PC-3 (cell line): ENCODE measurements around the gene SSUH2. TPM values are rescaled to one million over a fixed set of nuclear protein-coding genes. Genes with fewer than 3 reads are reported as not detected.

Source experiments
- ATAC-seq: fragments of 200-7000 bp; cut with Tn5 transposase; 2 replicates; pipeline ENCODE4 v1.9.1; 2020; ENCODE audit warnings: mild to moderate bottlenecking, moderate library complexity
- BruUV-seq: library from RNA; stranded (reverse); fragments of 400-500 nt; replicated peaks from 2 replicates; lab custom pipeline; 2021; lab: Mats Ljungman, UMichigan
- CTCF ChIA-PET: fragments of 300-600 bp; sonication (Branson Sonifier 250); formaldehyde crosslinking; loops from one replicate; lab custom pipeline; 2022; ENCODE audit warnings: antibody characterized with exemption; lab: Charles Lee
- POLR2A ChIA-PET: fragments of 300-600 bp; sonication (Branson Sonifier 250); formaldehyde crosslinking; loops from one replicate; lab custom pipeline; 2022; ENCODE audit warnings: antibody characterized with exemption; ENCODE audit not compliant: unreplicated experiment; lab: Charles Lee
- DNase-seq: peaks from one replicate; pipeline ENCODE4 v3.0.0-alpha.2; 2015
- H2AFZ ChIP-seq: fragments of 300-600 bp; sonication (generic); 2 replicates; pipeline ENCODE4 v1.6.0; 2016; ENCODE audit warnings: antibody characterized with exemption, low read length
- H3F3A ChIP-seq: fragments of 300-600 bp; sonication (generic); one replicate; pipeline ENCODE4 v1.6.0; 2017; ENCODE audit warnings: antibody characterized with exemption, low read length, control low read depth, mild to moderate bottlenecking; ENCODE audit not compliant: unreplicated experiment
- H3K27ac ChIP-seq: fragments of 300-600 bp; sonication (generic); 2 replicates; pipeline ENCODE4 v1.5.1; 2016; ENCODE audit warnings: mild to moderate bottlenecking, low read length
- H3K27me3 ChIP-seq: fragments of 300-600 bp; sonication (generic); 2 replicates; pipeline ENCODE4 v1.6.1; 2016; ENCODE audit warnings: low read length, mixed read lengths
- H3K36me3 ChIP-seq: fragments of 300-600 bp; sonication (generic); 2 replicates; pipeline ENCODE4 v1.6.1; 2016; ENCODE audit warnings: low read depth, mixed run types, low read length, mixed read lengths
- H3K4me1 ChIP-seq: fragments of 300-600 bp; sonication (generic); 2 replicates; pipeline ENCODE4 v1.5.1; 2016; ENCODE audit warnings: low read length; ENCODE audit not compliant: insufficient read depth
- H3K4me2 ChIP-seq: fragments of 300-600 bp; sonication (generic); 2 replicates; pipeline ENCODE4 v1.6.0; 2016; ENCODE audit warnings: low read length
- H3K4me3 ChIP-seq: fragments of 300-600 bp; sonication (generic); 2 replicates; pipeline ENCODE4 v1.5.1; 2016; ENCODE audit warnings: mild to moderate bottlenecking, low read length, mixed read lengths
- H3K79me2 ChIP-seq: fragments of 300-600 bp; sonication (generic); 2 replicates; pipeline ENCODE4 v1.6.1; 2017; ENCODE audit warnings: low read length, mixed read lengths
- H3K9ac ChIP-seq: fragments of 300-600 bp; sonication (generic); 2 replicates; pipeline ENCODE4 v1.6.0; 2016; ENCODE audit warnings: mild to moderate bottlenecking, low read length
- H3K9me2 ChIP-seq: fragments of 300-600 bp; sonication (generic); replicated peaks from 2 replicates; pipeline ENCODE4 v1.6.1; 2016; ENCODE audit warnings: mixed run types, low read length, mixed read lengths
- H3K9me3 ChIP-seq: fragments of 300-600 bp; sonication (generic); 2 replicates; pipeline ENCODE4 v1.6.1; 2016; ENCODE audit warnings: low read length, mixed read lengths
- H4K20me1 ChIP-seq: fragments of 300-600 bp; sonication (generic); 2 replicates; pipeline ENCODE4 v1.6.1; 2016; ENCODE audit warnings: low read length, mixed read lengths
- CTCF ChIP-seq: fragments of 300-600 bp; sonication (generic); conservative IDR thresholded peaks from 2 replicates; pipeline ENCODE4 v1.5.1; 2017; ENCODE audit warnings: antibody characterized with exemption, low read depth, mild to moderate bottlenecking, low read length
- EZH2 ChIP-seq: fragments of 300-600 bp; sonication (generic); IDR thresholded peaks from one replicate; pipeline ENCODE4 v1.6.1; 2017; ENCODE audit warnings: antibody characterized with exemption, mild to moderate bottlenecking, low read length; ENCODE audit not compliant: unreplicated experiment
- EZH2phosphoT487 ChIP-seq: fragments of 300-600 bp; sonication (generic); IDR thresholded peaks from 2 replicates; pipeline ENCODE4 v1.6.1; 2018; ENCODE audit warnings: mild to moderate bottlenecking, antibody characterized with exemption, low read length, borderline replicate concordance
- intact Hi-C: fragments of 100-400 bp; cut with micrococcal nuclease; formaldehyde crosslinking; loops from 2 replicates; pipeline ENCODE4 v1.9.0; 2023
- total RNA-seq: library from RNA; depleted of rRNA; stranded (reverse); fragments of >200 nt; gene quantifications from 2 replicates; pipeline ENCODE4 v1.2.3, GENCODE V29; 2014

Gene SSUH2
- total RNA-seq, 1 experiment from 2014 or later = 0.44 TPM

- H4K20me1 ChIP-seq = no peaks in the 10 kb centered on the region
- 0 out of 2 replicates have a peak, but pooled peaks cover 6% of the 10 kb centered on the region for H3K4me1 ChIP-seq
- H3K79me2 ChIP-seq = no peaks in the 10 kb centered on the region
- no peak overlapping the region for H3K4me2 ChIP-seq
- H3K36me3 ChIP-seq = no peaks in the 10 kb centered on the region
- CTCF ChIA-PET = no interaction called here
- DNase-seq = no peak
- H3K9me3 ChIP-seq = no peaks in the 10 kb centered on the region
- H3K27ac ChIP-seq = no peak overlapping the region
- no TSS peak for BruUV-seq
- H3K9me2 ChIP-seq = no peaks in the 10 kb centered on the region
- H3F3A ChIP-seq = no peaks in the 10 kb centered on the region
- no peak for ATAC-seq
- POLR2A ChIA-PET = no interaction called here
- H2AFZ ChIP-seq = no peak overlapping the region
- no peak overlapping the region for H3K9ac ChIP-seq
- no peaks in the 10 kb centered on the region for H3K27me3 ChIP-seq
- intact Hi-C loops = loop anchor here (5.0 kb wide), 1 partner anchor 183 kb away; no protein-coding TSS in a partner anchor
- TF ChIP-seq EZH2 = no peak
- TF ChIP-seq CTCF = no peak
- no peak for TF ChIP-seq EZH2phosphoT487
- no peak overlapping the region for H3K4me3 ChIP-seq
Measured at GRCh38 chr3:8604988-8605387, 39.6 kb downstream of the SSUH2 start.

GRCh38 chr3:8604006-8604405, 40.6 kb downstream of the SSUH2 start:
- Histone ChIP-seq H3K27me3 (no peaks in the 10 kb centered on the region), H3K4me1 (0 out of 2 replicates have a peak, but pooled peaks cover 6% of the 10 kb centered on the region), H2AFZ (no peak overlapping the region), H3K9me2 (no peaks in the 10 kb centered on the region), H3K27ac (no peak overlapping the region), H3F3A (no peaks in the 10 kb centered on the region), H3K4me2 (no peak overlapping the region), H3K36me3 (no peaks in the 10 kb centered on the region), H3K9ac (no peak overlapping the region), H3K79me2 (no peaks in the 10 kb centered on the region), H3K4me3 (no peak overlapping the region), H3K9me3 (no peaks in the 10 kb centered on the region), H4K20me1 (no peaks in the 10 kb centered on the region)
- no TSS peak for BruUV-seq
- ChIA-PET CTCF (no interaction called here), POLR2A (no interaction called here)
- intact Hi-C loops = no loop called here
- DNase-seq = no peak
- TF ChIP-seq EZH2phosphoT487 = no peak
- no peak for TF ChIP-seq CTCF
- TF ChIP-seq EZH2 = no peak
- no peak for ATAC-seq

- DNase-seq = no peak
- BruUV-seq = no TSS peak
- intact Hi-C loops = no loop called here
- no peak overlapping the region for H3K27ac ChIP-seq
- H3K4me1 ChIP-seq = 0 out of 2 replicates have a peak, but pooled peaks cover 6% of the 10 kb centered on the region
- ATAC-seq = no peak
- H3K9ac ChIP-seq = no peak overlapping the region
- ChIA-PET CTCF (no interaction called here), POLR2A (no interaction called here)
- no peaks in the 10 kb centered on the region for H3K79me2 ChIP-seq
- no peaks in the 10 kb centered on the region for H3K9me3 ChIP-seq
- no peak for TF ChIP-seq EZH2phosphoT487
- no peak for TF ChIP-seq CTCF
- TF ChIP-seq EZH2 = no peak
- no peaks in the 10 kb centered on the region for H3K36me3 ChIP-seq
- H4K20me1 ChIP-seq = no peaks in the 10 kb centered on the region
- H3K4me2 ChIP-seq = no peak overlapping the region
- H2AFZ ChIP-seq = no peak overlapping the region
- H3K4me3 ChIP-seq = no peak overlapping the region
- no peaks in the 10 kb centered on the region for H3F3A ChIP-seq
- no peaks in the 10 kb centered on the region for H3K9me2 ChIP-seq
- H3K27me3 ChIP-seq = no peaks in the 10 kb centered on the region
Measured at GRCh38 chr3:8603115-8603710, 41.4 kb downstream of the SSUH2 start.
